Measurements from ENCODE around the gene NBEA. TPM values are rescaled to one million over a fixed set of nuclear protein-coding genes. Genes with fewer than 3 reads are reported as not detected.

Gene NBEA
- total RNA-seq, 2 donors from 2014 or later = 17.5 to 24.7 TPM

- Histone ChIP-seq H3K27ac (no peak overlapping the region), H3K4me1 (no peaks in the 10 kb centered on the region), H3K4me3 (no peak overlapping the region), H3K9me3 (no peaks in the 10 kb centered on the region), H3K27me3 (no peaks in the 10 kb centered on the region), H3K36me3 (peaks cover 3% of the 10 kb centered on the region)
- DNase-seq (ENCODE audit: low spot score) = no peak
- no peak for TF ChIP-seq CTCF (IDR thresholded peaks at IDR 0.05)
Observed at GRCh38 chr13:35566340-35566739, 624.3 kb downstream of the NBEA start.

- no peak for DNase-seq (ENCODE audit: low spot score)
- Histone ChIP-seq H3K27me3 (no peaks in the 10 kb centered on the region), H3K4me1 (no peaks in the 10 kb centered on the region), H3K36me3 (peaks cover 3% of the 10 kb centered on the region), H3K9me3 (no peaks in the 10 kb centered on the region), H3K4me3 (no peak overlapping the region), H3K27ac (no peak overlapping the region)
- no peak for TF ChIP-seq CTCF (IDR thresholded peaks at IDR 0.05)
Observed at GRCh38 chr13:35567406-35567980, 625.4 kb downstream of the NBEA start.

- Histone ChIP-seq H3K4me1 (no peaks in the 10 kb centered on the region), H3K4me3 (no peak overlapping the region), H3K27me3 (no peaks in the 10 kb centered on the region), H3K36me3 (no peaks in the 10 kb centered on the region), H3K9me3 (no peaks in the 10 kb centered on the region), H3K27ac (no peak overlapping the region)
- DNase-seq (ENCODE audit: low spot score) = no peak
- no peak for TF ChIP-seq CTCF (IDR thresholded peaks at IDR 0.05)
Observed at GRCh38 chr13:35573639-35574038, 631.6 kb downstream of the NBEA start.

- DNase-seq (ENCODE audit: low spot score) = no peak
- no peaks in the 10 kb centered on the region for H3K27me3 ChIP-seq
- no peak overlapping the region for H3K27ac ChIP-seq
- H3K36me3 ChIP-seq = no peaks in the 10 kb centered on the region
- no peak overlapping the region for H3K4me3 ChIP-seq
- no peaks in the 10 kb centered on the region for H3K4me1 ChIP-seq
- no peaks in the 10 kb centered on the region for H3K9me3 ChIP-seq
- no peak for TF ChIP-seq CTCF (IDR thresholded peaks at IDR 0.05)
Observed at GRCh38 chr13:35592457-35592856, 650.4 kb downstream of the NBEA start.

- TF ChIP-seq CTCF (IDR thresholded peaks at IDR 0.05) = no peak
- Histone ChIP-seq H3K27ac (no peak overlapping the region), H3K4me1 (peaks cover 0 to 11% of the 10 kb centered on the region in 2 donors), H3K9me3 (no peaks in the 10 kb centered on the region), H3K36me3 (no peaks in the 10 kb centered on the region), H3K4me3 (no peak overlapping the region), H3K27me3 (no peaks in the 10 kb centered on the region)
- DNase-seq (ENCODE audit: low spot score) = no peak
Observed at GRCh38 chr13:35593651-35594050, 651.6 kb downstream of the NBEA start.

GRCh38 chr13:35594096-35594495, 652.0 kb downstream of the NBEA start:
- TF ChIP-seq CTCF (IDR thresholded peaks at IDR 0.05) = no peak
- peaks cover 0 to 15% of the 10 kb centered on the region in 2 donors for H3K4me1 ChIP-seq

More at GRCh38 chr13:35594096-35594495, 652.0 kb downstream of the NBEA start:
- H3K9me3 ChIP-seq = no peaks in the 10 kb centered on the region
- H3K36me3 ChIP-seq = no peaks in the 10 kb centered on the region
- no peak overlapping the region for H3K4me3 ChIP-seq
- no peak for DNase-seq (ENCODE audit: low spot score)
- H3K27me3 ChIP-seq = no peaks in the 10 kb centered on the region
- no peak overlapping the region for H3K27ac ChIP-seq

Data from right atrium auricular region (tissue), 2 donors.